ENCODE results near the gene MEF2D. TPM values are rescaled to one million over a fixed set of nuclear protein-coding genes. Genes with fewer than 3 reads are reported as not detected.

Gene MEF2D
- total RNA-seq, 4 donors from 2014 or later = 26.4 to 80.6 (median 32.0) TPM

GRCh38 chr1:156463874-156464273, 36.7 kb downstream of the MEF2D start:
- H3K27ac ChIP-seq = peak overlapping the region; percentile 26 to 47 (median 45)
- no peaks in the 10 kb centered on the region for H3K9me3 ChIP-seq
- 72 to 74% methylated on average over 4 of the region's 4 CpGs for WGBS, 2 donors
- H3K4me1 ChIP-seq = peaks cover 18 to 34% of the 10 kb centered on the region in 2 donors
- H3K36me3 ChIP-seq = peaks cover 24 to 29% of the 10 kb centered on the region in 2 donors
- TF ChIP-seq POLR2A (IDR thresholded peaks at IDR 0.05) = no peak
- no peak for TF ChIP-seq CTCF (IDR thresholded peaks at IDR 0.05)
- DNase-seq = peak; percentile 30 to 35
- no peaks in the 10 kb centered on the region for H3K27me3 ChIP-seq
- no peak overlapping the region for H3K4me3 ChIP-seq (replicated peaks in 1 of 3)
- intact Hi-C loops (cut with DNase I) = loop anchor here (5.0 kb wide), 1 partner anchor 33 kb away; no protein-coding TSS in a partner anchor

DNA sequence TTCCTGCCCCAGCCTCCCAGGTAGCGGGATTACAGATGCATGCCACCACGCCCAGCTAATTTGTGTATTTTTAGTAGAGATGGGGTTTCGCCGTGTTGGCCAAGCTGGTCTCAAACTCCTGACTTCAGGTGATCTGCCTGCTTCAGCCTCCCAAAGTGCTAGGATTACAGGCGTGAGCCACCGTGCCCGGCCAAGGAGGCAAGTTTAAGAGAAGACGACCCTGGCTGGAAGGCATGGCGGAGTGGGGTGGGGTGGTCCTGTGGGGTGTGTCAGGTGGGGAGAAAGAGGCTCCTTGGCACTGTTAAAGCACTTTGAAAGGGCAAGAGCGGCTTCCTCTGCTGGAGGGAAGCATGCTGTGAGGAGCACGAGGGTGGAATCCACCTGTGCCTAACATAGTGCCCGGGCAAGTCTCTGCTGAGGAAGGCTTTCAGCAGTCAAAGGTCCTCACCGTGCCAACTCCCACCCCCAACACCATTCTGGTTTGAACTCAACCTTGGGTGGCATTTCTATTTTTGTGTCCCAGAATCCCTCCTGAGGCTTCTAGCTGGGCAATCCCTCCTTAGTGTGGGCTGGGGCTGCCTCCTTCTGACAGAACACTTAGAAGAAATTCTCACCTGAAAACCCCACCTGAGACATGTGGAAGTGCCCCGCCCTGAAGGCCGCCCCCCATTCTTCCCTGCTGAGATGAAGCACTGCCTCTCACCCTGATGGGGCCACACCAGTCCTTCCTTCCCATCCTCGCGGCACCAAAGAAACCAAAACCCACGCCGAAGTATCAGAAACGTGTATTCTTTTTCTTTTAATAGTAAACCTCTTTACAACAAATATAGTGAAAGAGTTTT, 37.4 kb downstream of the MEF2D start:
- intact Hi-C loops (cut with DNase I) = loop anchor here (5.0 kb wide), 1 partner anchor 34 kb away; no protein-coding TSS in a partner anchor
- Histone ChIP-seq H3K27me3 (no peaks in the 10 kb centered on the region), H3K4me3 (replicated peaks in 1 of 3) (no peak overlapping the region), H3K9me3 (no peaks in the 10 kb centered on the region), H3K4me1 (peaks cover 18 to 34% of the 10 kb centered on the region in 2 donors), H3K27ac (peak overlapping the region in 2 of 3 donors; percentile 45 to 47), H3K36me3 (peaks cover 18 to 22% of the 10 kb centered on the region in 2 donors)
- WGBS, 2 donors = 88 to 89% methylated on average over 16 to 20 of the region's 20 CpGs
- DNase-seq = no peak
- TF ChIP-seq POLR2A (IDR thresholded peaks at IDR 0.05) (no peak), CTCF (IDR thresholded peaks at IDR 0.05) (no peak)

DNA sequence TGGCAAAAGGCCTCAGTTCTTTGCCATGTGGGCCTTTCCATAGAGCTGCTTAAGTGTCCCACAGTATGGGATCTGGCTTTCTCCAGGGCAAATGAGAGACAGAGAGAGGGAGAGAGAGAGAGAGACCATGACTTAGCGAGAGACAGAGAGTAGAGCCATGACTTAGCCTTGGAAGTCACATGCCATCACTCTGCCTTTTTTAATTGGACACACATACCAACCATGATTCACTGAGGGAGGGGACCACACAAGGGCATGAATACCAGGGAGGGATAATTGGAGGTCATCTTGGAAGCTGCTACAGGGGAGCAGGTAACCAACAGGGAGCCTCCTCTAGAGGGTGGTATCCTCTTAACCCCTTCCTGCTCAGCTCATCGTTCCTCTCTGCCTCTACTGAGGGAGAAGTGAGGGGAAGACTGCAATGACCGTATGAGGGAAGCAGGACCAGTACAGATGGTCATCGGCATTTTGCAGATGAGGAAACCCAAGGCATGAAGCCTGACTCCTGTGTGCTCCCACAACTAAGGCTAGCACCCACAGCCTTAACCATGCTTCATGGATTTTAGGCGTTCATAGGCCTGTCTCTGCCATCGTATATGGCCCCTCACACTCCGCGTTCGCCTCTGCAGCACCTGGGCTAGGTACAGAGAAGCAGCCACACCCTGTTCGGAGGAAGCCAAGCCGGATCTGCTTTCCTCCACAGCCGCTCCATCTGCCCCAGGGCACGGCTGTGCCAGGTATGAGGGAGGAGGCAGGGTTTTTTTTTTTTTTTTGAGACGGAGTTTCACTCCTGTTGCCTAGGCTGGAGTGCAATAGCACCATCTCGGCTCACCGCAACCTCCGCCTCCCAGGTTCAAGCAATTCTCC, 38.6 kb downstream of the MEF2D start:
- WGBS, 2 donors = 91 to 93% methylated on average over 17 of the region's 17 CpGs
- intact Hi-C loops (cut with DNase I) = loop anchor here (5.0 kb wide), 1 partner anchor 35 kb away; no protein-coding TSS in a partner anchor
- H3K9me3 ChIP-seq = no peaks in the 10 kb centered on the region
- DNase-seq = no peak
- H3K27ac ChIP-seq = no peak overlapping the region
- H3K4me1 ChIP-seq = peaks cover 23 to 34% of the 10 kb centered on the region in 2 donors
- H3K27me3 ChIP-seq = no peaks in the 10 kb centered on the region
- peaks cover 6 to 10% of the 10 kb centered on the region in 2 donors for H3K36me3 ChIP-seq
- H3K4me3 ChIP-seq (replicated peaks in 1 of 3) = no peak overlapping the region
- TF ChIP-seq POLR2A (IDR thresholded peaks at IDR 0.05) = no peak
- TF ChIP-seq CTCF (IDR thresholded peaks at IDR 0.05) = no peak

GRCh38 chr1:156461109-156461508, 39.5 kb downstream of the MEF2D start:
- WGBS, 2 donors = 40 to 73% methylated on average over 4 of the region's 4 CpGs
- no peak for DNase-seq
- H3K36me3 ChIP-seq = peaks cover 0 to 7% of the 10 kb centered on the region in 2 donors
- no peak overlapping the region for H3K4me3 ChIP-seq (replicated peaks in 1 of 3)
- TF ChIP-seq CTCF (IDR thresholded peaks at IDR 0.05) = no peak
- no peak for TF ChIP-seq POLR2A (IDR thresholded peaks at IDR 0.05)
- no peak overlapping the region for H3K27ac ChIP-seq
- peaks cover 23 to 29% of the 10 kb centered on the region in 2 donors for H3K4me1 ChIP-seq
- no peaks in the 10 kb centered on the region for H3K27me3 ChIP-seq
- H3K9me3 ChIP-seq = no peaks in the 10 kb centered on the region
- intact Hi-C loops (cut with DNase I) = loop anchor here (5.0 kb wide), 1 partner anchor 36 kb away; no protein-coding TSS in a partner anchor
